ENCODE results near the gene NMT1.
A peak's percentile ranks its signal among the peaks of the same experiment; 100 is the strongest.

The NMT1 gene

GRCh38 chr17:45106582-45106981, 45.5 kb downstream of the NMT1 start:
- ChIA-PET POLR2A (no interaction called here), CTCF (interaction anchor here (0.6 to 3.3 kb wide), 3 partner anchors 8 to 327 kb away, joined by 3 to 21 read pairs (median 10); no protein-coding TSS in a partner anchor)
- no peak overlapping the region for H3K4me3 ChIP-seq (ENCODE audit: low read depth, low read length)
- TF ChIP-seq ZNF391 (tag by site-specific recombination; IDR thresholded peaks at IDR 0.05; ENCODE audit: borderline replicate concordance, low read depth) (no peak), GLIS1 (tag by site-specific recombination; IDR thresholded peaks at IDR 0.05) (no peak), ZNF157 (tag by site-specific recombination; IDR thresholded peaks at IDR 0.05) (no peak), BCL11A (tag by site-specific recombination; IDR thresholded peaks at IDR 0.05; ENCODE audit: low read depth) (no peak), ZNF37A (tag by site-specific recombination; IDR thresholded peaks at IDR 0.05) (no peak), ZNF23 (tag by site-specific recombination; IDR thresholded peaks at IDR 0.05; ENCODE audit: borderline replicate concordance) (no peak), TSHZ1 (tag by site-specific recombination; IDR thresholded peaks at IDR 0.05; ENCODE audit: borderline replicate concordance) (no peak), ZNF677 (tag by site-specific recombination; IDR thresholded peaks at IDR 0.05) (no peak), ZBTB20 (tag by site-specific recombination; IDR thresholded peaks at IDR 0.05) (no peak), ZNF792 (tag by site-specific recombination; IDR thresholded peaks at IDR 0.05) (no peak), ZNF433 (tag by site-specific recombination; IDR thresholded peaks at IDR 0.05; ENCODE audit: low read depth) (no peak), ZNF155 (tag by site-specific recombination; IDR thresholded peaks at IDR 0.05) (no peak), ZNF510 (tag by site-specific recombination; IDR thresholded peaks at IDR 0.05; ENCODE audit: insufficient replicate concordance) (no peak), GFI1B (tag by site-specific recombination; IDR thresholded peaks at IDR 0.05) (no peak)
- TF ChIP-seq, protein P1, sequence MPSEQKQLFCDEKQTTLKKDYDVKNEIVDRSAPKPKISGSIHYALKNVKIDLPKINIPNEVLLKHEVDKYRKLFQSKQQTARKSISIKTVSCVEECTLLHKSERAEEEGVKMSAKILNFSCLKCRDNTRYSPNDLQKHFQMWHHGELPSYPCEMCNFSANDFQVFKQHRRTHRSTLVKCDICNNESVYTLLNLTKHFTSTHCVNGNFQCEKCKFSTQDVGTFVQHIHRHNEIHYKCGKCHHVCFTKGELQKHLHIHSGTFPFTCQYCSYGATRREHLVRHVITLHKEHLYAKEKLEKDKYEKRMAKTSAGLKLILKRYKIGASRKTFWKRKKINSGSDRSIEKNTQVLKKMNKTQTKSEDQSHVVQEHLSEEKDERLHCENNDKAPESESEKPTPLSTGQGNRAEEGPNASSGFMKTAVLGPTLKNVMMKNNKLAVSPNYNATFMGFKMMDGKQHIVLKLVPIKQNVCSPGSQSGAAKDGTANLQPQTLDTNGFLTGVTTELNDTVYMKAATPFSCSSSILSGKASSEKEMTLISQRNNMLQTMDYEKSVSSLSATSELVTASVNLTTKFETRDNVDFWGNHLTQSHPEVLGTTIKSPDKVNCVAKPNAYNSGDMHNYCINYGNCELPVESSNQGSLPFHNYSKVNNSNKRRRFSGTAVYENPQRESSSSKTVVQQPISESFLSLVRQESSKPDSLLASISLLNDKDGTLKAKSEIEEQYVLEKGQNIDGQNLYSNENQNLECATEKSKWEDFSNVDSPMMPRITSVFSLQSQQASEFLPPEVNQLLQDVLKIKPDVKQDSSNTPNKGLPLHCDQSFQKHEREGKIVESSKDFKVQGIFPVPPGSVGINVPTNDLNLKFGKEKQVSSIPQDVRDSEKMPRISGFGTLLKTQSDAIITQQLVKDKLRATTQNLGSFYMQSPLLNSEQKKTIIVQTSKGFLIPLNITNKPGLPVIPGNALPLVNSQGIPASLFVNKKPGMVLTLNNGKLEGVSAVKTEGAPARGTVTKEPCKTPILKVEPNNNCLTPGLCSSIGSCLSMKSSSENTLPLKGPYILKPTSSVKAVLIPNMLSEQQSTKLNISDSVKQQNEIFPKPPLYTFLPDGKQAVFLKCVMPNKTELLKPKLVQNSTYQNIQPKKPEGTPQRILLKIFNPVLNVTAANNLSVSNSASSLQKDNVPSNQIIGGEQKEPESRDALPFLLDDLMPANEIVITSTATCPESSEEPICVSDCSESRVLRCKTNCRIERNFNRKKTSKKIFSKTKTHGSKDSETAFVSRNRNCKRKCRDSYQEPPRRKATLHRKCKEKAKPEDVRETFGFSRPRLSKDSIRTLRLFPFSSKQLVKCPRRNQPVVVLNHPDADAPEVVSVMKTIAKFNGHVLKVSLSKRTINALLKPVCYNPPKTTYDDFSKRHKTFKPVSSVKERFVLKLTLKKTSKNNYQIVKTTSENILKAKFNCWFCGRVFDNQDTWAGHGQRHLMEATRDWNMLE (tag by site-specific recombination; conservative IDR thresholded peaks at IDR 0.05; ENCODE audit: low read depth) = no peak
- no peaks in the 10 kb centered on the region for H3K4me1 ChIP-seq (ENCODE audit: control insufficient read depth, insufficient read depth, low read length)
- H3K9me3 ChIP-seq (ENCODE audit: control insufficient read depth, insufficient read depth, low read depth, low read length) = no peaks in the 10 kb centered on the region
- no peak overlapping the region for H3K27ac ChIP-seq (ENCODE audit: extremely low read depth, low read depth, low read length)
- H3K36me3 ChIP-seq (ENCODE audit: control insufficient read depth in 2 of 2, insufficient read depth in 1 of 2, low read length in 2 of 2) = peaks cover 32 to 86% of the 10 kb centered on the region in 2 experiments

GRCh38 chr17:45107293-45108010, 46.3 kb downstream of the NMT1 start:
- CTCF ChIA-PET = interaction anchor here (0.6 to 3.3 kb wide), 7 partner anchors 9 to 112 kb away, joined by 3 to 21 read pairs (median 7); partner anchors contain the start of genes ACBD4 and PLCD3
- H3K36me3 ChIP-seq (ENCODE audit: control insufficient read depth in 2 of 2, insufficient read depth in 1 of 2, low read length in 2 of 2) = peaks cover 26 to 82% of the 10 kb centered on the region in 2 experiments

More at GRCh38 chr17:45107293-45108010, 46.3 kb downstream of the NMT1 start:
- H3K9me3 ChIP-seq (ENCODE audit: control insufficient read depth, insufficient read depth, low read depth, low read length) = no peaks in the 10 kb centered on the region
- H3K27ac ChIP-seq (ENCODE audit: extremely low read depth, low read depth, low read length) = no peak overlapping the region
- no peak overlapping the region for H3K4me3 ChIP-seq (ENCODE audit: low read depth, low read length)
- no peaks in the 10 kb centered on the region for H3K4me1 ChIP-seq (ENCODE audit: control insufficient read depth, insufficient read depth, low read length)
- TF ChIP-seq ZNF280D (tag by site-specific recombination; IDR thresholded peaks at IDR 0.05) (no peak), ZNF560 (tag by site-specific recombination; IDR thresholded peaks at IDR 0.05; ENCODE audit: borderline replicate concordance) (no peak), SETDB1 (IDR thresholded peaks at IDR 0.05; ENCODE audit: insufficient read length, low read length) (no peak), KLF1 (tag by site-specific recombination; IDR thresholded peaks at IDR 0.05) (no peak), ZBTB17 (tag by site-specific recombination; IDR thresholded peaks at IDR 0.05) (no peak), SCRT1 (tag by site-specific recombination; IDR thresholded peaks at IDR 0.05; ENCODE audit: borderline replicate concordance) (peak; percentile 62; the same call in 1 of the 2 replicates), SCRT2 (tag by site-specific recombination; IDR thresholded peaks at IDR 0.05) (peak; percentile 91), ZNF169 (tag by site-specific recombination; IDR thresholded peaks at IDR 0.05) (no peak)
- POLR2A ChIA-PET = interaction anchor here (0.5 to 1.8 kb wide), 2 partner anchors 26 to 41 kb away, joined by 3 to 4 read pairs; partner anchors contain the start of gene HEXIM1

All from HEK293 (cell line).